Testis (tissue), 3 donors: Measurements from ENCODE around the gene YPEL2. TPM values are rescaled to one million over a fixed set of nuclear protein-coding genes. Genes with fewer than 3 reads are reported as not detected.

ENCODE experiments used
- DNase-seq: peaks from one replicate; pipeline ENCODE4 v3.0.0-alpha.2; 2019
- H3K27ac ChIP-seq, 2 donors: fragments of 200-600 bp; sonication (generic); one replicate each; pipeline ENCODE4 v1.5.1; 2019
- H3K27me3 ChIP-seq: fragments of 200-600 bp; sonication (generic); one replicate; pipeline ENCODE4 v1.5.1; 2019
- H3K36me3 ChIP-seq: fragments of 200-600 bp; sonication (generic); one replicate; pipeline ENCODE4 v1.5.1; 2017; ENCODE audit warnings: low read depth; ENCODE audit errors: missing control alignments
- H3K4me1 ChIP-seq: fragments of 200-600 bp; sonication (generic); one replicate; pipeline ENCODE4 v1.5.1; 2019
- H3K4me3 ChIP-seq, 2 donors: fragments of 200-600 bp; sonication (generic); one replicate each; pipeline ENCODE4 v1.5.1; 2017 to 2019
- H3K9me3 ChIP-seq: fragments of 200-600 bp; sonication (generic); one replicate; pipeline ENCODE4 v1.5.1; 2017
- POLR2A ChIP-seq: fragments of 450-650 bp; IDR thresholded peaks from one replicate; pipeline ENCODE4 v1.6.1; 2017; ENCODE audit warnings: antibody characterized with exemption, mild to moderate bottlenecking, moderate library complexity
- WGBS, 2 donors: methylation state at CpG; one replicate each; pipeline ENCODE4 v1.1.5; 2018; 5-methylcytosine and 5-hydroxymethylcytosine counted together
- intact Hi-C: fragments of 100-400 bp; cut with DNase I; formaldehyde crosslinking; loops from one replicate; pipeline ENCODE4 v1.15.1; 2023; ENCODE audit warnings: low total_unique reads
- polyA plus RNA-seq: library from polyadenylated mRNA; stranded (reverse); fragments of 350-450 nt; fragmentation: Illumina TruSeq; extraction: RNeasy Lipid Tissue Mini Kit (QIAGEN cat#74804); gene quantifications from one replicate; pipeline ENCODE4 v1.2.3, GENCODE V29; 2014; ENCODE audit warnings: low read depth, low replicate concordance; ENCODE audit not compliant: insufficient read depth
- total RNA-seq, 2 donors: library from RNA; depleted of rRNA; stranded (reverse); fragments of >200 nt; gene quantifications; one replicate each; pipeline ENCODE4 v1.2.3, GENCODE V29; 2016
- TF ChIP-seq, protein P1 (sequence below), 3 experiments: fragments of 450-650 bp in 2 of 3; fragments of 200-600 bp in 1 of 3; sonication (generic) in 1 of 3; IDR thresholded peaks; one replicate each; pipeline ENCODE4 v1.5.1; 2016 to 2019; ENCODE audit warnings: antibody characterized with exemption in 3 of 3, mild to moderate bottlenecking in 2 of 3, moderate library complexity in 1 of 3

Gene YPEL2
- total and polyA plus RNA-seq, 3 donors from 2014 or later = 20.5 to 48.3 (median 39.8) TPM

DNA sequence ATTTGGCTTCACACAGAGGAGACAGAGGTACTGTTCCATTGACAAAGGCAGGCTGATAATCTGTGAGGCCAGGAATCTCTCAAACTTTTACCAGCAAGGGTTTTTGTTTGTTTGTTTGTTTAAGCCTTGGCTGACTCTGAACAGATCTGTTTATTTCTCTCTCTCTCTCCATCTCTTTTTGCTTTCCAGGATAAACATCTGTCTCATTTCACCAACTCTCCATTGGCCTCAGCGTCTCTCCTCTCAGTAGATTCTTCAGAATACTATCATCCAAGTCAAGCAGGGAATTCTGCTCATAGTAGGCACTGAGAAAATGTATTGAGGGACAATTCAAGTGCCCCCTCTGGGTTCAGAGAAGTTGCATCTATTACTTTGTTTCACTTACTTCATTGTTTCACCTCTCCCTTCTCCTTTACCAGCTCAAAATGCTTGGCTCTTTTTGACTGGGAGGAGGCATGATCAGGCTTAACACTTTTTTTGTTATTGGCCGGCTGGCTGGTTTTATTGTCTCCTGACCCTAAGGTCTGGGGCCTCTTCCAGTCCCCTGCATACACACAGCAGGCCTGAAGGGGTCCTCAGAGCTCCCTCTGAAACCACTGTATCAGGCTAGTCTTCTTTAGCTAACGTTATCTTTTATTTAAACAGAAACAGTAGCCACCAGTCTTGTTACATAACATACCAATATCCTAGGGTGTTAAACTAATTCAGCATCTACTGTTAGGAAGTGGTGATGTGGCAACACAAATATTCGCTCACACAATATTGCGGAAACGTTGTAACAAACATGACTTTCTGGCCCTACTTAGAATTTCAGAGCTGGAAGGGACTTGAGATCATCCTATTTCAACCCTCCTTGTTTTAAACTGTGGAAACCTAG, 2.0 kb upstream of the YPEL2 start:
- Histone ChIP-seq H3K4me1 (peaks cover 41% of the 10 kb centered on the region), H3K27ac (peak overlapping the region; percentile 84 to 93), H3K4me3 (no peak overlapping the region), H3K9me3 (no peaks in the 10 kb centered on the region), H3K27me3 (no peaks in the 10 kb centered on the region), H3K36me3 (no peaks in the 10 kb centered on the region)
- WGBS, 2 donors = 8 to 12% methylated on average over 6 of the region's 6 CpGs
- DNase-seq = peak; percentile 79
- intact Hi-C loops = loop anchor here (5.0 kb wide), 1 partner anchor 108 kb away; no protein-coding TSS in a partner anchor
- no peak for TF ChIP-seq POLR2A
- TF ChIP-seq, protein P1, sequence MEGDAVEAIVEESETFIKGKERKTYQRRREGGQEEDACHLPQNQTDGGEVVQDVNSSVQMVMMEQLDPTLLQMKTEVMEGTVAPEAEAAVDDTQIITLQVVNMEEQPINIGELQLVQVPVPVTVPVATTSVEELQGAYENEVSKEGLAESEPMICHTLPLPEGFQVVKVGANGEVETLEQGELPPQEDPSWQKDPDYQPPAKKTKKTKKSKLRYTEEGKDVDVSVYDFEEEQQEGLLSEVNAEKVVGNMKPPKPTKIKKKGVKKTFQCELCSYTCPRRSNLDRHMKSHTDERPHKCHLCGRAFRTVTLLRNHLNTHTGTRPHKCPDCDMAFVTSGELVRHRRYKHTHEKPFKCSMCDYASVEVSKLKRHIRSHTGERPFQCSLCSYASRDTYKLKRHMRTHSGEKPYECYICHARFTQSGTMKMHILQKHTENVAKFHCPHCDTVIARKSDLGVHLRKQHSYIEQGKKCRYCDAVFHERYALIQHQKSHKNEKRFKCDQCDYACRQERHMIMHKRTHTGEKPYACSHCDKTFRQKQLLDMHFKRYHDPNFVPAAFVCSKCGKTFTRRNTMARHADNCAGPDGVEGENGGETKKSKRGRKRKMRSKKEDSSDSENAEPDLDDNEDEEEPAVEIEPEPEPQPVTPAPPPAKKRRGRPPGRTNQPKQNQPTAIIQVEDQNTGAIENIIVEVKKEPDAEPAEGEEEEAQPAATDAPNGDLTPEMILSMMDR (IDR thresholded peaks at IDR 0.05) = peak; percentile 70 to 81 (median 77)

DNA sequence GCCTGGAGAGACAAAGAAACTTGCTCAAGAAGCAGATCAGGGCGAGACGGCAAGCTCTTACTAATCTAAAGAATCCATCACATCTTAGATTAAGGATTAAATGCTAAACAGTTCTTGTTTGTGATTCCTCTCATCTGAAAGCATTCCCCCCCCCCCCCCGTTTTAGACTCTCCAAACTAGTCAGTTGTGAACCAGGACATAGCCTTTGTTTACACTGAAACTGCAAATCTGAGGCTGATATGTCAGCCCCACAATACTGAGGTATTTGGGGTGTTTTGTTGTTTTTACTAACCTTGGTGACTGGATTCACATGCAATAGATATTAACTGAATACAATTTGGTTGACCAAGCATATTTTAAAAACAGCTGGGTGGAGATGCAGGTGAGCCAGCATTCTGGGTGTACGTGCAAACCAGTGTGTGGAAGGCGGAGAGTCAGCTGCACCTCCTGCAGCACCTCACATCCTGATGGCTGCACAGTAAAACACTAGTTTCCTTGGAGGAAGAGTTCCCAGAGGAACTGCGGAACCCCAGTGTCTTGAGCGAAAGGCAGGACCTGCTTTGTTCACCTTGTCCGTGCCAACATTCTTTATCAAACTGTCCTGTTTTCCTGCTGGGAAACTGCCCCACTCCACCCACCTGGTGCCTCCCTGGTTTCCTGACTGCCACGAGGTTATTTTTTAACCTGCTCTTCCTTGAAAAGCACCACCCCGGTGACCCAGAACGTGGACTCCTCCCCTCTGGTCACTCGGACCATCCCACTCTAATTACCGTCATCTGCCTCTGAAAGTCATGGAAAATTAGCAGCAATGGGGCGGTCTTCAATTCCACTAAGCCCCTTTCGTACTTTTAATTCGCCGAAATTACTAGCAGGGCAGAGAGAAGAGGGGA, 1.2 kb upstream of the YPEL2 start:
- Histone ChIP-seq H3K4me1 (peaks cover 41% of the 10 kb centered on the region), H3K4me3 (peak overlapping the region in 1 of 2 donors; percentile 79)

DNA sequence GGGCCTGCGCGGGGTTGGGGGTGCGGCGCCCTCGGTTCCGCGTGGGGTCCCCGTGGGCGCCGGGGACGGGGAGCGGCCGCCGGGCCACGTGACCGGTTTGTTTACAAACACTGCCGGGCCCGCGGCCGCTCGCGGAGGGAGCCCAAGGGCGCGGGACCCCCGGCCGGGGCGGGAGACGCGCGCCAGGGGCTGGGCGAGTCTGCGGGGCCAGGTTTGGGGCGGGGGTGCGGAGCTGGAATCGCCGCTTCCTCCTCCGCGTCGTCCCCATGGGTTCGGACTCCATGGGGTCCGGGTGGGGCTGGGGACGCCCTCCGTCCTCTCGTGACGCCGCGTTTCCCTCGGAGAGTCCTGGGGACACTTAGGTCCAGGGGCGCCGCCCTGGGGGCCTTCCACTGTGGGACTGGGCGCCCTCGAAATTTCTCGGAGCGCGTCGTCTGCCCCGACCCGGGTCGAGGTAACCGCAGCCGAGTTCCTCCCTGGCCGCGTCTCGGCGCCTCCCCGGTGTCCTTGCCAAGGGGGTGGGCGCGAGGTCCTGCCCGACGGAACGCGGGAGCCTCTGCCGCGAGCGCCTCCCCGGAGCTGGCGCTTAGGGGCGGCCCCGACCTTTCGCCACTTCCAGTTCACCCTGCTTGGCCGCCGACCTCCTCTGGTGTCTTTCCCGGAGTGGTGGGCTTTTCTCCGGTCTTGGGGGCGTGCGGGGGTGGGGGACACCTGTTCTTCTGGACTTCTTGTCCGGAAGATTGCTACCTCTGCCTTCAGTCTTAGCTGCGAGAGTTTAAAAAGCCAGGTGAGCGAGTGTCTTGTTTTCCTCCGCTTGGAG, 684 bp downstream of the YPEL2 start:
- peak overlapping the region; percentile 84 to 93 for H3K27ac ChIP-seq
- intact Hi-C loops = no loop called here
- no peak for TF ChIP-seq POLR2A
- TF ChIP-seq, protein P1 (IDR thresholded peaks at IDR 0.05) = no peak
- DNase-seq = peak; percentile 49
- no peaks in the 10 kb centered on the region for H3K9me3 ChIP-seq
- no peaks in the 10 kb centered on the region for H3K36me3 ChIP-seq
- no peaks in the 10 kb centered on the region for H3K27me3 ChIP-seq
- WGBS, 2 donors = 0% methylated on average over 10 to 88 of the region's 90 CpGs
- peaks cover 44% of the 10 kb centered on the region for H3K4me1 ChIP-seq
- H3K4me3 ChIP-seq = peak overlapping the region; percentile 79 to 93

More for the DNA sequence above, 1.2 kb upstream of the YPEL2 start:
- TF ChIP-seq POLR2A = no peak
- TF ChIP-seq, protein P1 (IDR thresholded peaks at IDR 0.05) = no peak
- intact Hi-C loops = no loop called here
- WGBS, 2 donors = 7 to 11% methylated on average over 17 of the region's 17 CpGs
- no peaks in the 10 kb centered on the region for H3K27me3 ChIP-seq
- H3K36me3 ChIP-seq = no peaks in the 10 kb centered on the region
- peak; percentile 60 for DNase-seq
- H3K9me3 ChIP-seq = no peaks in the 10 kb centered on the region
- H3K27ac ChIP-seq = peak overlapping the region; percentile 84 to 93

DNA sequence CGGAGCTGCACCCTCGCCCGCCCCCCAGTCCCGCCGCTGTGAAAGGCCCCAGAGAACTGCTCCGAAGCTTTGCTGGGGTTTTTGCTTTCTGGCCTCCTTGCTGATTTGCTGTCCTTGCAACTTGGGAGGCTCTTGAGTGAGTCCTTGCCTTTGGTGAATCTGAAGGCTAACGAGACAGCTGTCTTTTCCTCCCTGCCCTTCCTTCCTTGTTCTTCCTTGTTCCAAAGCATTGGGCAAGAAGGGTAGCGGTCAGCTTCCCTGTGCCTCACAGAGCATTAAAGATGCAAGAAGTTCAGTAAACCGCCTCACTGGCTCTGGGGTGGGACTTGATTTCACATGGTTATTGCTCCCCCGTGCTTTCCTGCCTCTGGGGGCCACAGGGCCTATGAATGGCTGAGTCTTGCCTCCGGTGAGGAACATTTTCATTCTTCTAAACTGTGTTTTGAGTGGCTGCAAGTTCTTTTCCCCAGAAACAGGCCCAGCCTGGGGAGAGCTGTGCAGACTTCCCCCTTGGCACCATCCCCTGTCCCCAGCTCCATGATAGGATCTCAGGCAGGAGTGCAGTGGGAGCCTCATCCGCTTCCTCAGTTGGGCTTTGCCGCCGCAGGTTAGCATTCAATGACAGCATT, 1.4 kb downstream of the YPEL2 start:
- no peaks in the 10 kb centered on the region for H3K36me3 ChIP-seq
- peak overlapping the region; percentile 79 to 93 for H3K4me3 ChIP-seq
- H3K9me3 ChIP-seq = no peaks in the 10 kb centered on the region
- peak overlapping the region; percentile 84 to 93 for H3K27ac ChIP-seq
- H3K27me3 ChIP-seq = no peaks in the 10 kb centered on the region
- peak; percentile 53 for DNase-seq
- 11 to 19% methylated on average over 9 to 14 of the region's 14 CpGs for WGBS, 2 donors
- no peak for TF ChIP-seq POLR2A
- TF ChIP-seq, protein P1 (IDR thresholded peaks at IDR 0.05) = no peak
- peaks cover 44% of the 10 kb centered on the region for H3K4me1 ChIP-seq
- intact Hi-C loops = no loop called here
